ENCODE results near the gene IDH3G. TPM values are rescaled to one million over a fixed set of nuclear protein-coding genes. Genes with fewer than 3 reads are reported as not detected.
"Not testable (repeated sequence)": the region's sequence is repeated elsewhere in the genome, so short reads cannot be mapped to it uniquely, and the experiment has no call there.

The IDH3G gene
- total RNA-seq, 6 experiments from 2014 or later, result 60.2 to 67.1 (median 62.8) TPM

GRCh38 chrX:153744210-153745066 is 49.7 kb downstream of the IDH3G start:
- TF ChIP-seq CTCF (IDR thresholded peaks at IDR 0.05), result no peak
- no peak for DNase-seq
- no peaks in the 10 kb centered on the region for H3K9me3 Mint-ChIP-seq
- no peak overlapping the region for H3K4me3 Mint-ChIP-seq
- H3K4me1 Mint-ChIP-seq (ENCODE audit: low read depth), result no peaks in the 10 kb centered on the region
- peaks cover 12% of the 10 kb centered on the region for H3K27me3 Mint-ChIP-seq (ENCODE audit: insufficient read depth)
- no peak overlapping the region for H3K27ac Mint-ChIP-seq
- no peaks in the 10 kb centered on the region for H3K36me3 Mint-ChIP-seq (ENCODE audit: low read depth)

DNA sequence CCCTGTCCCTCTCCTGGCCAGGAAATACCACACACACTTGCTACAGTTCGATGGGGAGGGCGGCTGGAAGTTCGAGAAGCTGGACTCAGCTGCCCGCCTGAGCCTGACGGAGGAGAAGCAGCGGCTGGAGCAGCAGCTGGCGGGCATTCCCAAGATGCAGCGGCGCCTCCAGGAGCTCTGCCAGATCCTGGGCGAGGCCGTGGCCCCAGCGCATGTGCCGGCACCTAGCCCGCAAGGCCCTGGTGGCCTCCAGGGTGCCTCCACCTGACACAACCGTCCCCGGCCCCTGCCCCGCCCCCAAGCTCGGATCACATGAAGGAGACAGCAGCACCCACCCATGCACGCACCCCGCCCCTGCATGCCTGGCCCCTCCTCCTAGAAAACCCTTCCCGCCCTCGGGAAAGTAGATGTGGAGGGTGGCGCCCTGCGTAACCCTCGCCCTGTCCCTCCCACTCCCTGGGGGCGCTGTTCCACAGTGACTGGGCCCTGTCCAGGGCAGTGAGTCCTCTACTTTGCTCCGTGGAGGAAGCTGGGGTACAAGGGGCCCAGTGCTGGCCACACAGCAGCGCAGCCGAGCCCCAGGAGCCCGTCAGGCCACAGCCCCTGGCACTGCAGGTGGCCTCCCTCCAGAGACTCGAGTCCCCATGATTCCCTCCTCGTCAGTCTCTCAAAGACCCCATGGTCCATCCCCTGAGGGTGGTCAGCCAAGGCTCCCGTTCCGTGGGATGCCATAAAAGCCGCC is 50.5 kb downstream of the IDH3G start:
- H3K36me3 Mint-ChIP-seq (ENCODE audit: low read depth); H3K27ac Mint-ChIP-seq; H3K27me3 Mint-ChIP-seq (ENCODE audit: insufficient read depth); DNase-seq; H3K4me1 Mint-ChIP-seq (ENCODE audit: low read depth); H3K4me3 Mint-ChIP-seq; H3K9me3 Mint-ChIP-seq: not testable (repeated sequence)

DNA sequence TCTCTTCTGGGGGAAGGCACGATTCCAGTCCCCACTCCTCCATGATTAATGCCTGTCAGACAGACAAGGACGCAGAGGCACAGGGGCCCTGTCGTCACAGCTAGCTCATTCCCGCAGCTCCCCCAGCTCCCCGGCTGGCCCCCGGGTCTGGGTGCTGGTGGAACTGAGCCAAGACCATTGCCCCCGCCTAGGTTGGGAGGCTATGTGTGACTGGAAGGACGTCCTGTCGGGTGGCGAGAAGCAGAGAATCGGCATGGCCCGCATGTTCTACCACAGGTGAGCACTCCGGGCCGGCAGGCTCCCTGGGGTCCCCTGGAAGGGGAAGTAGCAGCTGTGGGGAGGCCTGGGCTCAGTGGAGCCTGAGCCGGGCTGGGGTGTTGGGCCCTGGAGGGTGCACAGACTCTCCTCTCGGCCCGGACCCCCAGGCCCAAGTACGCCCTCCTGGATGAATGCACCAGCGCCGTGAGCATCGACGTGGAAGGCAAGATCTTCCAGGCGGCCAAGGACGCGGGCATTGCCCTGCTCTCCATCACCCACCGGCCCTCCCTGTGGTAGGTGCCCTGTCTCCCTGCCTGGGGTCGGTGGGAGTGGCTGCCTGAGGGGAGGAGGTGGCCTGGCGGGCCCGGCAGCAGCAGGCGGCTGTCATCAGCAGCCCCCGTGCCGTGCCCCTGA is 51.2 kb downstream of the IDH3G start:
- DNase-seq; H3K4me1 Mint-ChIP-seq (ENCODE audit: low read depth); H3K4me3 Mint-ChIP-seq; H3K36me3 Mint-ChIP-seq (ENCODE audit: low read depth); H3K27ac Mint-ChIP-seq; H3K9me3 Mint-ChIP-seq; H3K27me3 Mint-ChIP-seq (ENCODE audit: insufficient read depth): not testable (repeated sequence)

- H3K9me3 Mint-ChIP-seq; H3K36me3 Mint-ChIP-seq (ENCODE audit: low read depth); DNase-seq; H3K4me3 Mint-ChIP-seq; H3K4me1 Mint-ChIP-seq (ENCODE audit: low read depth); H3K27me3 Mint-ChIP-seq (ENCODE audit: insufficient read depth); H3K27ac Mint-ChIP-seq: not testable (repeated sequence)
These were observed 52.1 kb downstream of the IDH3G start for GRCh38 chrX:153742111-153742510.

DNA sequence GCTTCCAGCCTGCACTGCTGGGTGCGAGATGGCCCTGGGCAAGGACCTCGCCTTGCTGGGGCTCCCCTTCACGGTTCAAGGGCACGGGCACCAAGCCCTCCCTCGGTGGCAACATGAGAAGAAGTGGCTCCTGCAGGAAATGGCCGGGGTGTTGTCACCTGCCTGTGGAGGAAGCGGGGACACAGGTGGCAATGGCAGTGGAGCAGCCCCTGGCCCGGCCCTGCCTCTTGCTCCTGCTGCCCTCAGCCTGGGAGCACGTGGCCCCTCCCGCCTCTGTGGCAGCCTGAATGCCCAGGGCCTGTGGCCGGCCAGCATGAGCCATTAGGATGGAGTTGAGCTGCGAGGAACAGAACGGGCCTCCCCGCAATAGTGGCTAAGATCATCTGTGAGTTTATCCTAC is 52.7 kb downstream of the IDH3G start:
- no peak for DNase-seq
- Mint-ChIP-seq H3K27me3 (ENCODE audit: insufficient read depth) (peaks cover 3% of the 10 kb centered on the region; the same call in 1 of the 2 replicates), H3K27ac (no peak overlapping the region), H3K9me3 (no peaks in the 10 kb centered on the region), H3K4me1 (ENCODE audit: low read depth) (no peaks in the 10 kb centered on the region), H3K36me3 (ENCODE audit: low read depth) (no peaks in the 10 kb centered on the region), H3K4me3 (no peak overlapping the region)
- TF ChIP-seq CTCF (IDR thresholded peaks at IDR 0.05), result no peak

GRCh38 chrX:153740631-153741222 is 53.4 kb downstream of the IDH3G start:
- Mint-ChIP-seq H3K4me1 (ENCODE audit: low read depth) (no peaks in the 10 kb centered on the region), H3K9me3 (no peaks in the 10 kb centered on the region), H3K27me3 (ENCODE audit: insufficient read depth) (no peaks in the 10 kb centered on the region), H3K27ac (no peak overlapping the region), H3K4me3 (no peak overlapping the region), H3K36me3 (ENCODE audit: low read depth) (no peaks in the 10 kb centered on the region)
- DNase-seq, result no peak
- TF ChIP-seq CTCF (IDR thresholded peaks at IDR 0.05), result no peak
